Vagina (tissue), 2 donors: ENCODE measurements around the gene IVD. TPM values are rescaled to one million over a fixed set of nuclear protein-coding genes. Genes with fewer than 3 reads are reported as not detected.

ENCODE experiments used
- DNase-seq, 2 donors: peaks; one replicate each; pipeline ENCODE4 v3.0.0-alpha.2; 2017; ENCODE audit errors: extremely low spot score in 2 of 2
- H3K27ac ChIP-seq: fragments of 200-600 bp; sonication (generic); one replicate; pipeline ENCODE4 v1.5.1; 2019
- H3K27me3 ChIP-seq: fragments of 200-600 bp; sonication (generic); one replicate; pipeline ENCODE4 v1.5.1; 2019
- H3K36me3 ChIP-seq, 2 donors: fragments of 200-600 bp; sonication (generic); one replicate each; pipeline ENCODE4 v1.5.1; 2017 to 2019
- H3K4me1 ChIP-seq: fragments of 200-600 bp; sonication (generic); one replicate; pipeline ENCODE4 v1.5.1; 2019
- H3K4me3 ChIP-seq, 2 donors: fragments of 200-600 bp; sonication (generic); 1 replicate in 1 of 2; 2 replicates in 1 of 2; pipeline ENCODE4 v1.5.1; 2016 to 2019
- H3K9me3 ChIP-seq: fragments of 200-600 bp; sonication (generic); one replicate; pipeline ENCODE4 v1.5.1; 2019
- POLR2A ChIP-seq, 2 donors: fragments of 450-650 bp; IDR thresholded peaks; one replicate each; pipeline ENCODE4 v1.6.1; 2017; ENCODE audit warnings: antibody characterized with exemption in 2 of 2, mild to moderate bottlenecking in 2 of 2, moderate library complexity in 2 of 2
- POLR2AphosphoS5 ChIP-seq, 2 donors: sonication (generic); formaldehyde crosslinking; IDR thresholded peaks; one replicate each; pipeline ENCODE4 v1.9.0; 2017; ENCODE audit warnings: antibody characterized with exemption in 2 of 2, mild to moderate bottlenecking in 2 of 2, low read depth in 1 of 2; ENCODE audit not compliant: insufficient read depth in 1 of 2
- intact Hi-C: fragments of 100-400 bp; cut with DNase I; formaldehyde crosslinking; loops from one replicate; pipeline ENCODE4 v1.15.1; 2023
- total RNA-seq: library from RNA; depleted of rRNA; stranded (reverse); fragments of >200 nt; gene quantifications from one replicate; pipeline ENCODE4 v1.2.3, GENCODE V29; 2016
- TF ChIP-seq, protein P1 (sequence below), 3 experiments: fragments of 450-650 bp in 2 of 3; fragments of 200-600 bp in 1 of 3; sonication (generic) in 1 of 3; IDR thresholded peaks; one replicate each; pipeline ENCODE4 v1.5.1; 2017 to 2019; ENCODE audit warnings: antibody characterized with exemption in 3 of 3, mild to moderate bottlenecking in 2 of 3, moderate library complexity in 2 of 3

The IVD gene
- total RNA-seq, 1 donor from 2014 or later = 30.4 TPM

GRCh38 chr15:40382580-40383456, 22.8 kb upstream of the IVD start, which contains the start of gene KNSTRN:
Gene KNSTRN (plus strand): TSS chr15:40382721. CDS start chr15:40382836, 115 bp downstream.
- Histone ChIP-seq H3K27me3 (no peaks in the 10 kb centered on the region), H3K4me1 (peaks cover 24% of the 10 kb centered on the region), H3K27ac (peak within 1 kb of the TSS; percentile 31), H3K36me3 (peaks cover 0 to 21% of the 10 kb centered on the region in 2 donors), H3K4me3 (peak within 1 kb of the TSS; percentile 53 to 69), H3K9me3 (no peaks in the 10 kb centered on the region)
- TF ChIP-seq POLR2AphosphoS5 (IDR thresholded peaks at IDR 0.05; ENCODE audit: insufficient read depth in 1 of 2, low read depth in 1 of 2) (peak; percentile 57 to 85), POLR2A (IDR thresholded peaks at IDR 0.05) (no peak)
- no peak for DNase-seq
- intact Hi-C loops = no loop called here

DNA sequence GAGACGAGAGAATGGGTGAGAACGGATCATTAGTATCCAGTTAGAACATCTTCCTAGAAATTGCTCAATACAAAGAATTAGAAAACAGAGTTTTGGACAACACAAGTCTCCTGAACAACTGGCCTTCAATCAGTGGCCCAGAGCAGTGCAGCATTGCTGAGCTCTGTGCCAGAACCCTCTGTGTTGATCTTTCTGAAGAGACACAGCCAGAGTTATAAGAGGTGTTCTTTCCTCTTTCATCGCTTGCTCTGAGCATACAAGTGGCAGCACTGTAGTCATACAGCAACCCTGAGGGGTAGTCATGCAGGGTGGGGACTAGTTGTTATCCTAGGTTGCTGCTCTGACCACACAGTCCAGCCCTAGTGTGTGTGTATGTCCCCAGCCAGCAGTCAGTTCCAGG, 19.1 kb upstream of the IVD start:
- H3K36me3 ChIP-seq = peaks cover 0 to 39% of the 10 kb centered on the region in 2 donors
- TF ChIP-seq POLR2A (IDR thresholded peaks at IDR 0.05) = no peak
- TF ChIP-seq POLR2AphosphoS5 (IDR thresholded peaks at IDR 0.05; ENCODE audit: insufficient read depth in 1 of 2, low read depth in 1 of 2) = no peak
- TF ChIP-seq, protein P1, sequence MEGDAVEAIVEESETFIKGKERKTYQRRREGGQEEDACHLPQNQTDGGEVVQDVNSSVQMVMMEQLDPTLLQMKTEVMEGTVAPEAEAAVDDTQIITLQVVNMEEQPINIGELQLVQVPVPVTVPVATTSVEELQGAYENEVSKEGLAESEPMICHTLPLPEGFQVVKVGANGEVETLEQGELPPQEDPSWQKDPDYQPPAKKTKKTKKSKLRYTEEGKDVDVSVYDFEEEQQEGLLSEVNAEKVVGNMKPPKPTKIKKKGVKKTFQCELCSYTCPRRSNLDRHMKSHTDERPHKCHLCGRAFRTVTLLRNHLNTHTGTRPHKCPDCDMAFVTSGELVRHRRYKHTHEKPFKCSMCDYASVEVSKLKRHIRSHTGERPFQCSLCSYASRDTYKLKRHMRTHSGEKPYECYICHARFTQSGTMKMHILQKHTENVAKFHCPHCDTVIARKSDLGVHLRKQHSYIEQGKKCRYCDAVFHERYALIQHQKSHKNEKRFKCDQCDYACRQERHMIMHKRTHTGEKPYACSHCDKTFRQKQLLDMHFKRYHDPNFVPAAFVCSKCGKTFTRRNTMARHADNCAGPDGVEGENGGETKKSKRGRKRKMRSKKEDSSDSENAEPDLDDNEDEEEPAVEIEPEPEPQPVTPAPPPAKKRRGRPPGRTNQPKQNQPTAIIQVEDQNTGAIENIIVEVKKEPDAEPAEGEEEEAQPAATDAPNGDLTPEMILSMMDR (IDR thresholded peaks at IDR 0.05) = no peak
- no peak for DNase-seq
- no peak overlapping the region for H3K4me3 ChIP-seq
- H3K27me3 ChIP-seq = no peaks in the 10 kb centered on the region
- H3K27ac ChIP-seq = no peak overlapping the region
- peaks cover 14% of the 10 kb centered on the region for H3K4me1 ChIP-seq
- intact Hi-C loops = no loop called here
- H3K9me3 ChIP-seq = no peaks in the 10 kb centered on the region

- intact Hi-C loops = no loop called here
- no peak for TF ChIP-seq POLR2AphosphoS5 (IDR thresholded peaks at IDR 0.05; ENCODE audit: insufficient read depth in 1 of 2, low read depth in 1 of 2)
- TF ChIP-seq, protein P1 (IDR thresholded peaks at IDR 0.05) = no peak
- TF ChIP-seq POLR2A (IDR thresholded peaks at IDR 0.05) = no peak
- Histone ChIP-seq H3K36me3 (peaks cover 0 to 59% of the 10 kb centered on the region in 2 donors), H3K27ac (no peak overlapping the region), H3K4me3 (no peak overlapping the region), H3K4me1 (peaks cover 2% of the 10 kb centered on the region), H3K9me3 (no peaks in the 10 kb centered on the region), H3K27me3 (no peaks in the 10 kb centered on the region)
- DNase-seq = no peak
These were observed 16.4 kb upstream of the IVD start for GRCh38 chr15:40388941-40389823.

GRCh38 chr15:40389824-40390595, 15.6 kb upstream of the IVD start:
- no peak overlapping the region for H3K27ac ChIP-seq
- TF ChIP-seq POLR2AphosphoS5 (IDR thresholded peaks at IDR 0.05; ENCODE audit: insufficient read depth in 1 of 2, low read depth in 1 of 2) = no peak
- TF ChIP-seq, protein P1 (IDR thresholded peaks at IDR 0.05) = no peak
- no peak for TF ChIP-seq POLR2A (IDR thresholded peaks at IDR 0.05)

More at GRCh38 chr15:40389824-40390595, 15.6 kb upstream of the IVD start:
- Histone ChIP-seq H3K4me3 (no peak overlapping the region), H3K27me3 (no peaks in the 10 kb centered on the region), H3K9me3 (no peaks in the 10 kb centered on the region), H3K4me1 (no peaks in the 10 kb centered on the region), H3K36me3 (peaks cover 0 to 59% of the 10 kb centered on the region in 2 donors)
- intact Hi-C loops = no loop called here
- DNase-seq = no peak
